Adrenal gland (tissue), 12 donors: ENCODE measurements around the gene DENND2A. TPM values are rescaled to one million over a fixed set of nuclear protein-coding genes. Genes with fewer than 3 reads are reported as not detected.
A peak's percentile ranks its signal among the peaks of the same experiment; 100 is the strongest.
"Not testable (repeated sequence)": the region's sequence is repeated elsewhere in the genome, so short reads cannot be mapped to it uniquely, and the experiment has no call there.

Experiments
- DNase-seq, 7 donors: peaks; one replicate each; pipeline ENCODE4 v3.0.0-alpha.2; 2019 to 2020
- H3K27ac ChIP-seq, 5 donors: fragments of 200-600 bp; sonication (generic) in 4 of 5; 1 replicate in 3 of 5; 2 replicates in 2 of 5; pipeline versions ENCODE4 v1.5.1 to v1.8.0; 2016 to 2020; ENCODE audit warnings: mild to moderate bottlenecking in 1 of 5
- H3K27me3 ChIP-seq: fragments of 200-600 bp; 2 replicates; pipeline ENCODE4 v1.8.0; 2021
- H3K36me3 ChIP-seq, 2 donors: fragments of 200-600 bp; replicated peaks in 1 of 2; 1 replicate in 1 of 2; 2 replicates in 1 of 2; pipeline versions ENCODE4 v1.5.1 to v1.8.0; 2018 to 2022
- H3K4me1 ChIP-seq, 2 donors: fragments of 200-600 bp; replicated peaks in 1 of 2; 1 replicate in 1 of 2; 2 replicates in 1 of 2; pipeline versions ENCODE4 v1.5.1 to v1.8.0; 2018 to 2021
- H3K4me3 ChIP-seq, 4 donors: fragments of 200-600 bp; sonication (generic) in 3 of 4; one replicate each; pipeline ENCODE4 v1.5.1; 2016 to 2018
- H3K9me3 ChIP-seq, 3 donors: fragments of 200-600 bp; sonication (generic) in 1 of 3; replicated peaks in 1 of 3; 1 replicate in 2 of 3; 2 replicates in 1 of 3; pipeline versions ENCODE4 v1.5.1 to v1.8.0; 2016 to 2021
- POLR2A ChIP-seq, 2 donors: fragments of 450-650 bp; IDR thresholded peaks; one replicate each; pipeline ENCODE4 v1.6.1; 2017; ENCODE audit warnings: antibody characterized with exemption in 2 of 2, mild to moderate bottlenecking in 2 of 2, moderate library complexity in 1 of 2
- WGBS, 4 donors: extraction: QIAGEN DNeasy Blood & Tissue Kit in 2 of 4; methylation state at CpG; one replicate each; pipeline versions ENCODE4 v1.1.5 to v1.1.7; 2013 to 2017; 5-methylcytosine and 5-hydroxymethylcytosine counted together
- intact Hi-C, 2 donors: fragments of 100-400 bp; cut with DNase I; formaldehyde crosslinking; loops; one replicate each; pipeline versions ENCODE4 v1.14.1 to v1.15.0; 2022 to 2023
- polyA plus RNA-seq, 3 donors: library from polyadenylated mRNA; stranded (reverse); fragments of 200-250 nt in 2 of 3; fragments of 350-450 nt in 1 of 3; fragmentation: Illumina TruSeq in 1 of 3; extraction: RNeasy Lipid Tissue Mini Kit (QIAGEN cat#74804) in 1 of 3; gene quantifications; one replicate each; pipeline ENCODE4 v1.2.3, GENCODE V29; 2013 to 2014
- total RNA-seq, 9 donors: library from RNA; depleted of rRNA in 4 of 9; stranded (reverse); fragments of >200 nt in 4 of 9; fragments of 120-200 nt in 1 of 9; fragmentation: NEBNext Ultra II Directional in 1 of 9; extraction: Animal tissue kit (Norgen Biotek cat#: 25700) in 1 of 9; gene quantifications; one replicate each; pipeline versions ENCODE4 v1.1.0 to v1.2.4, GENCODE V29; 2013 to 2023
- TF ChIP-seq, protein P1 (sequence below), 6 experiments: fragments of 450-650 bp in 4 of 6; fragments of 200-600 bp in 2 of 6; sonication (generic) in 1 of 6; IDR thresholded peaks; 1 replicate in 5 of 6; 2 replicates in 1 of 6; pipeline versions ENCODE4 v1.5.1 to v1.8.0; 2016 to 2021; ENCODE audit warnings: antibody characterized with exemption in 6 of 6, mild to moderate bottlenecking in 2 of 6, moderate library complexity in 1 of 6
- donor health status: healthy with polysubstance abuse.
- donor health status: Bipolar disorder and iron deficiency.
- donor health status: DM: yes; HTN: yes; CAD: no.
- donor health status: DM: no; HTN: no; CAD: no.
- donor health status: DM: no; HTN: no; CAD: no.
- donor health status: DM: yes; HTN: yes; CAD: no.

DENND2A gene
- total and polyA plus RNA-seq, 12 donors = 3.0 to 10.9 (median 5.8) TPM

DNA sequence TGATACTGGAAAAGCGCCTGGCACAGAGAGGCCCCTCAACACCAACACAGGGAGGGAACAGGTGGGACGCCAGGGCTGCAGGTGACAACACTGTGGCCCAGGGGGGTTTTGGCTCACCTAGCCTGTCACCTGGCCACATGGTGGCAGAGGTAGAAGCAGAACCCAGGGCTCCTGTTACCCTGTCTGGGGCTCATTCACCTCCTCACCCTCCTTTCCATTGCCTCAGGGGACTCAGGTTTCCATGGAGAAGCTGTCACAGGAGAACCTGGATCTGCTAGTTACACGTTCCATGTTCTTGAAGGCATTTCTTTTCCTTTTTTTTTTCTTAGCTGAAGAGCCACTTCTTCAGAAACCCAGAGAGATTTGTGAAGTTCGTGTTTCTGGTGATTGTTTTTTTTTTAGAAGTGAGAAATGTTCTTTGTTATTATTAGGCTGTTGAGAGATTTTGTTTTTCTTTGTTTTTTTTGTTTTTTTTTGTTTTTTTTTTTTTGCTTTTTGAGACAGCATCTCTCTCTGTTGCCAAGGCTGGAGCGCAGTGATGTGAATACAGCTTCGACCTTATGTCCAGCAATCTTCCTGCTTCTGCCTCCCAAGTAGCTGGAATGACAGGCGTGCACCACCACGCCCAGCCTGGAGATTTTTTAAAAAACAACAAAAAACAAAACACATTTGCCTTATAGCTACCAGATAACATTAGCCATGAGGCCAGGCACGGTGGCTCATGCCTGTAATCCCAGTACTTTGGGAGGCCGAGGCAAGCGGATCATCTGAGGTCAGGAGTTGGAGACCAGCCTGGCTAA, 16.0 kb downstream of the DENND2A start:
- H3K9me3 ChIP-seq = no peaks in the 10 kb centered on the region
- H3K4me1 ChIP-seq = peaks cover 0 to 4% of the 10 kb centered on the region in 2 donors
- DNase-seq = no peak
- H3K27ac ChIP-seq = peak overlapping the region in 2 of 5 donors; percentile 59 to 83
- WGBS, 4 donors = 73 to 78% (median 76%) methylated on average over 11 of the region's 11 CpGs
- intact Hi-C loops = no loop called here
- H3K27me3 ChIP-seq = no peaks in the 10 kb centered on the region
- no peaks in the 10 kb centered on the region for H3K36me3 ChIP-seq
- TF ChIP-seq, protein P1, sequence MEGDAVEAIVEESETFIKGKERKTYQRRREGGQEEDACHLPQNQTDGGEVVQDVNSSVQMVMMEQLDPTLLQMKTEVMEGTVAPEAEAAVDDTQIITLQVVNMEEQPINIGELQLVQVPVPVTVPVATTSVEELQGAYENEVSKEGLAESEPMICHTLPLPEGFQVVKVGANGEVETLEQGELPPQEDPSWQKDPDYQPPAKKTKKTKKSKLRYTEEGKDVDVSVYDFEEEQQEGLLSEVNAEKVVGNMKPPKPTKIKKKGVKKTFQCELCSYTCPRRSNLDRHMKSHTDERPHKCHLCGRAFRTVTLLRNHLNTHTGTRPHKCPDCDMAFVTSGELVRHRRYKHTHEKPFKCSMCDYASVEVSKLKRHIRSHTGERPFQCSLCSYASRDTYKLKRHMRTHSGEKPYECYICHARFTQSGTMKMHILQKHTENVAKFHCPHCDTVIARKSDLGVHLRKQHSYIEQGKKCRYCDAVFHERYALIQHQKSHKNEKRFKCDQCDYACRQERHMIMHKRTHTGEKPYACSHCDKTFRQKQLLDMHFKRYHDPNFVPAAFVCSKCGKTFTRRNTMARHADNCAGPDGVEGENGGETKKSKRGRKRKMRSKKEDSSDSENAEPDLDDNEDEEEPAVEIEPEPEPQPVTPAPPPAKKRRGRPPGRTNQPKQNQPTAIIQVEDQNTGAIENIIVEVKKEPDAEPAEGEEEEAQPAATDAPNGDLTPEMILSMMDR (IDR thresholded peaks at IDR 0.05) = no peak
- no peak for TF ChIP-seq POLR2A (IDR thresholded peaks at IDR 0.05)
- H3K4me3 ChIP-seq = no peak overlapping the region

DNA sequence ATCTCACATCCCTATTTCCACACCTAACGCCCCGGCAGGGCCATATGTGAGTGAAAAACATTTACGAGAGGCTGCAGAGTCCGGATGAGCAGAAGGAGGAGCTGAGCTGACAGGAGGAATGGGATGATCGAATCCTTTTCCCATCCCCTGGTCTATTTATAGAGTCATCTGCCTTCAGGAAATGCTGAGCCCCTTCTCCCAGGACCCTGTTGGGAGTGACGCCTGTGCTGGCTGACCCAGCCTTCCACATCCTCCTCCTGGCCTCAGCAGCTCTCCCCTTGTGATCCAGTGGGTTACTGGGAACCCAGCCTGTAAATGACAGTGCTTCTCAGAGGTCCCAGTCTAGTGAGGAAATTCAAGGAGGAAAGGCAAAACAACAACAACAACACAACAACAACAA, 16.6 kb downstream of the DENND2A start:
- H3K9me3 ChIP-seq = no peaks in the 10 kb centered on the region
- H3K4me3 ChIP-seq = no peak overlapping the region
- H3K36me3 ChIP-seq = no peaks in the 10 kb centered on the region
- H3K4me1 ChIP-seq = peaks cover 0 to 4% of the 10 kb centered on the region in 2 donors
- no peak for TF ChIP-seq POLR2A (IDR thresholded peaks at IDR 0.05)
- TF ChIP-seq, protein P1 (IDR thresholded peaks at IDR 0.05) = no peak
- peak in 2 of 7 donors; percentile 31 to 60 for DNase-seq
- no peaks in the 10 kb centered on the region for H3K27me3 ChIP-seq
- WGBS, 4 donors = 45 to 70% (median 63%) methylated on average over 6 of the region's 6 CpGs
- peak overlapping the region in 2 of 5 donors; percentile 59 to 70 for H3K27ac ChIP-seq
- intact Hi-C loops = no loop called here

DNA sequence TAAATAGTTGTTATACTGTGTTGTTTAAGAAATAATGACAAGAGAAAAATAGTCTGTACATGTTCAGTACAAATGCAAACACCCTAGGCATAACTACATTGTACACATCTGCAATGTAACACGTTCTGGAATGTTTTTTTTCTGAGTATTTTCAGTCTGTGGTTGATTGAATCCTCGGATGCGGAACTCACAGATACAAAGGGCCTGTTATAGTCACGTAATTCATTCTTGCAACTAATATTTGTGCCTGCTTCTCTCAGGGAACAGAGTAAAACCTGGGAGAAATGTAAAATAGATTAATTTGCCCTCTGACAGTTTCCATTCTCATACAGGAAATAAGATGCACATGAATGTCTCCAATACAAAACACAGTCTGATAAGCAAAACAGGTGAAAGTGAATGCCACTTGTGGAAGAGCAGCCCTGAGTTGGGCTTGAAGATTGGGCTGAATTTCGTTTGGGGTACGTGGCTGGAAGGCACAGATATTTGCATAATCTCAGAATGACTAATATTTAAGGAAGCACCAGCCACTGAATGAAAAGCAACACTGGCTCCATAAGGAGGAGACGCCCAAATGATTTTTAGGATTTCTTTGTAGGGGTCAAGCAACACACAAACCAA, 19.1 kb downstream of the DENND2A start:
- no peaks in the 10 kb centered on the region for H3K9me3 ChIP-seq
- H3K27ac ChIP-seq = no peak overlapping the region
- no peaks in the 10 kb centered on the region for H3K27me3 ChIP-seq
- no peak for DNase-seq
- H3K36me3 ChIP-seq = no peaks in the 10 kb centered on the region
- no peak overlapping the region for H3K4me3 ChIP-seq
- no peak for TF ChIP-seq POLR2A (IDR thresholded peaks at IDR 0.05)
- TF ChIP-seq, protein P1 (IDR thresholded peaks at IDR 0.05) = no peak
- peaks cover 0 to 4% of the 10 kb centered on the region in 2 donors for H3K4me1 ChIP-seq
- WGBS, 4 donors = 62 to 66% (median 64%) methylated on average over 7 of the region's 7 CpGs
- intact Hi-C loops = no loop called here

DNA sequence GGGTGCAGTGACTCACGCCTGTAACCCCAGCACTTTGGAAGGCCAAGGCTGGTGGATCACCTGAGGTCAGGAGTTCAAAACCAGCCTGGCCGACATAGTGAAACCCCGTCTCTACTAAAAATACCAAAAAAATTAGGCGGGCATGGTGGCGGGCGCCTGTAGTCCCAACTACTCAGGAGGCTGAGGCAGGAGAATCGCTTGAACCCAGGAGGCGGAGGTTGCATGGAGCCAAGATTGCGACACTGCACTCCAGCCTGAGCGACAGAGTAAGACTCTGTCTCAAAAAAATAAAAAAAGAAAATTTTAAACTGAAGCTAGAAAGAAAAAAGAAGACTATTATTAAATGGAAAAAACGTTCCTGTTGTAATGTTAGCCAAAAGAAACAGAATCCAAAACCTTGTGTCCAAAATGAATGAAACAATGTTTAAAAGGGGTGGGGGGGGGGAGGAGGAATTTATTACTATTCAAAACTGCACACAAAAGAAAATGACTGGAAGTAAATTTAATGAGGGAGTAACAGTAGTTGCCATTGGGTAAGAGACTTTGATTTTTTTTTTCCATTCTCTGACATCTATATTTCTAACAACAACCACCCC, 20.6 kb downstream of the DENND2A start:
- H3K27ac ChIP-seq, H3K9me3 ChIP-seq, intact Hi-C loops, H3K4me1 ChIP-seq, H3K36me3 ChIP-seq, H3K4me3 ChIP-seq, DNase-seq, H3K27me3 ChIP-seq: not testable (repeated sequence)
- 77 to 88% (median 85%) methylated on average over 11 of the region's 11 CpGs for WGBS, 4 donors
